Left ventricle myocardium superior (tissue), 1 donor: Measurements from ENCODE around the gene PITPNM3. TPM values are rescaled to one million over a fixed set of nuclear protein-coding genes. Genes with fewer than 3 reads are reported as not detected.
"Not testable (repeated sequence)": the region's sequence is repeated elsewhere in the genome, so short reads cannot be mapped to it uniquely, and the experiment has no call there.

Experiments used
- ATAC-seq: fragments of 200-7000 bp; cut with Tn5 transposase; one replicate; pipeline ENCODE4 v1.9.1; 2020; ENCODE audit warnings: mild to moderate bottlenecking, moderate library complexity
- DNase-seq: peaks from one replicate; pipeline ENCODE4 v3.0.0-alpha.2; 2020
- intact Hi-C: fragments of 100-400 bp; cut with micrococcal nuclease; formaldehyde crosslinking; loops from one replicate; pipeline ENCODE4 v1.11.0; 2022
- total RNA-seq: library from RNA; stranded (reverse); fragmentation: NEBNext Ultra II Directional; extraction: Animal tissue kit (Norgen Biotek cat#: 25700); gene quantifications from one replicate; pipeline ENCODE4 v1.2.1, GENCODE V29; 2021
- donor health status: DM: no; HTN: yes; CAD: no; lungs with severe emphysema.

The PITPNM3 gene
- total RNA-seq, 1 donor from 2014 or later = 0.59 TPM

GRCh38 chr17:6576038-6576785 lies 19.9 kb upstream of the PITPNM3 start:
- DNase-seq (no peak), ATAC-seq (no peak)
- intact Hi-C loops = no loop called here

GRCh38 chr17:6575596-6575988 lies 19.2 kb upstream of the PITPNM3 start:
- ATAC-seq (peak; percentile 24), DNase-seq (no peak)
- intact Hi-C loops = no loop called here

GRCh38 chr17:6574687-6575595 lies 18.6 kb upstream of the PITPNM3 start:
- ATAC-seq (peak; percentile 84), DNase-seq (peak; percentile 44)
- intact Hi-C loops = no loop called here

GRCh38 chr17:6573982-6574686 lies 17.8 kb upstream of the PITPNM3 start:
- intact Hi-C loops = no loop called here
- ATAC-seq (no peak), DNase-seq (no peak)

GRCh38 chr17:6573495-6573894 lies 17.1 kb upstream of the PITPNM3 start:
- ATAC-seq, intact Hi-C loops: not testable (repeated sequence)

GRCh38 chr17:6572972-6573370 lies 16.6 kb upstream of the PITPNM3 start:
- no peak for ATAC-seq
- DNase-seq = no peak
- intact Hi-C loops = no loop called here

More at GRCh38 chr17:6573495-6573894, 17.1 kb upstream of the PITPNM3 start:
- DNase-seq = not testable (repeated sequence)

- ATAC-seq (no peak), DNase-seq (no peak)
- intact Hi-C loops = no loop called here
Measured at GRCh38 chr17:6571452-6571781, 15.1 kb upstream of the PITPNM3 start.

GRCh38 chr17:6570731-6571451 lies 14.5 kb upstream of the PITPNM3 start:
- DNase-seq (no peak), ATAC-seq (no peak)
- intact Hi-C loops = no loop called here

- intact Hi-C loops = no loop called here
- ATAC-seq (no peak), DNase-seq (no peak)
Measured at GRCh38 chr17:6569370-6570285, 13.3 kb upstream of the PITPNM3 start.

GRCh38 chr17:6568184-6568758 lies 11.9 kb upstream of the PITPNM3 start:
- no peak for DNase-seq
- no peak for ATAC-seq
- intact Hi-C loops = no loop called here

- peak; percentile 15 for ATAC-seq
- intact Hi-C loops = no loop called here
- no peak for DNase-seq
Measured at GRCh38 chr17:6567528-6568183, 11.3 kb upstream of the PITPNM3 start.

- ATAC-seq (no peak), DNase-seq (no peak)
- intact Hi-C loops = no loop called here
Measured at GRCh38 chr17:6561446-6561845, 5.1 kb upstream of the PITPNM3 start.

GRCh38 chr17:6560496-6560895 lies 4.1 kb upstream of the PITPNM3 start:
- ATAC-seq (no peak), DNase-seq (no peak)
- intact Hi-C loops = no loop called here

- ATAC-seq (no peak), DNase-seq (no peak)
- intact Hi-C loops = no loop called here
Measured at GRCh38 chr17:6559753-6560215, 3.4 kb upstream of the PITPNM3 start.

GRCh38 chr17:6558932-6559752 lies 2.8 kb upstream of the PITPNM3 start:
- ATAC-seq (no peak), DNase-seq (no peak)
- intact Hi-C loops = no loop called here

GRCh38 chr17:6558276-6558675 lies 1.9 kb upstream of the PITPNM3 start:
- no peak for DNase-seq
- intact Hi-C loops = no loop called here
- ATAC-seq = no peak
